G401.6 (cell line): ENCODE measurements around the gene PPP1R9A.

Source experiments
- FAIRE-seq: peaks from 2 replicates; lab custom pipeline; 2012; peaks lifted over from hg19 to GRCh38; lab: Jason Lieb, UNC

PPP1R9A gene

DNA sequence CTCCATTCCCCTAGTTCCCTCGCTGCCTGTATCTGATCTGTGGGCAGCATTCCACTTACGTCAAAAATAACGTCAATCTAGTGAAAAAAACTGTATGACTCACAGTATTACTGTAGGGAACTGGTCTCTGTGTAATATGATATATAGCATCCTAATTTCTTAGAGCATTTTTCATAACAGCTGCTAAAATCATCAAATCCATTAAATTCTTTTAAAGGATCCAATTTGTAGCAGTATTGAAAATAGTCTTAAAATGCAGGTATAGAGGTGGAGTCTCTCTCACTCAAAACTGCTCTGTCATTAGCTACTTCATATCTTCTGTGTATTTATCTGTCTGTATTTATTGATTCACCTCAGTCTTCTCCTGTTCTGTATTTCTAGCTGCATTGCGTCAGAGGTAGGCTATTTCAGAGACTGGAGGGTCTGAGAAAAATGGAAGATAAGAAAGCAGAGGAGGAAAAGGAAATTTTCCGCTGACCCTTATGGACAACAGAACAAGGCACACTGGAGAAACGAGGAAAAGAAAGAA is 357.0 kb downstream of the PPP1R9A start:
- no peak for FAIRE-seq

DNA sequence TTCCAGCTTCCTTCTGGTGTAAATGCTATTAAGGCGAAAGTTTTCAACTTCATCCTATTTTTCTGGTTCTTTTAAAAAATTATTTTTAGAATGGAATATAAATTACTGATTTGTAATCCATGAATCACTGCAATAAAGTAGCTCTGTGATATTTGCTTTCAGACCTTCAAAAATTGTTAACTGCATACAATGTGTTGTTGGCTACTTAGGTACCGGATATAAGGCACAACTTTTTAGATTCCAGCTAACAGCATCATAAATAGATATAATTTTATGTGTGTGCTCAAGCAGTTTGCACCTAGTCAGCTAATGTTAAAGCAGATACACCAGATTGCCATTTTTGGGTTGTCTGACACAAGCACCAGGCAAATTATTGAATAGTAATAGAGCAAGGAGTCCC is 358.2 kb downstream of the PPP1R9A start:
- no peak for FAIRE-seq

DNA sequence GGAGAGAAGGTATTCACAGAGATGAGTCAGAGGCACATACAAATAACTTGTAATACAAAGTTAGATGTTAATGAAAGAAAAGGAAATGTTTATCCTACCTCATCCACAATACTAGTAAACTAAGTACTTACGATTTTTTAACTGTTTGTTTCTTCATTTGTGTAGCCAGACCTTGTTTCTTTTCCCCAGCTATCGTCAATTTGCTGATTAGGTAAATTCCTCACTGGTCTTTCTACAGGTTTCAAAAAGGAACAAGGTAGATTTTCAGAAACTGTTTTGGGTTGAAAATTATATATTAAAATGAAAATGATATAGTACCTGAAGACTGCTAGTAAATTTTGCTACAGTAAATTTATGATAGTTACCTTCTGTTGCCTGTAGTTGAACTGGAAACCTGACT is 360.4 kb downstream of the PPP1R9A start:
- no peak for FAIRE-seq

DNA sequence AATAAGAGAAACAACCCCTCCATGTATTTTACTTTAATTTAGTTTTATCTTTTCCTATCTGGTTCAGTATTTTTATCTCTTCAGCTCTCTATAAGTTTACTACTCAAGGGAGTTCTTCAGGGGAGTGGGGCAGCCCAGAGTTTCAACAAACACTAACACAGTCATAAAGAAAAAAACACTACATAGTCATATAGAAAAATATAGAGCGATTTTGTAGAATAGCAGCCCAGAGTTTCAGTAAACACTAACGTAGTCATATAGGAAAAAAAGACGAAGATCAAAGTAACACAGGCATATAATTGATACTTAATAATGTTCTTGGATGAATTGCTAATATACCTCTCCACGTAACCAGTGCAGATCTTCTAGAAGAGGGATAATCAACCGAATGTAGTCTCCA is 362.2 kb downstream of the PPP1R9A start:
- no peak for FAIRE-seq

DNA sequence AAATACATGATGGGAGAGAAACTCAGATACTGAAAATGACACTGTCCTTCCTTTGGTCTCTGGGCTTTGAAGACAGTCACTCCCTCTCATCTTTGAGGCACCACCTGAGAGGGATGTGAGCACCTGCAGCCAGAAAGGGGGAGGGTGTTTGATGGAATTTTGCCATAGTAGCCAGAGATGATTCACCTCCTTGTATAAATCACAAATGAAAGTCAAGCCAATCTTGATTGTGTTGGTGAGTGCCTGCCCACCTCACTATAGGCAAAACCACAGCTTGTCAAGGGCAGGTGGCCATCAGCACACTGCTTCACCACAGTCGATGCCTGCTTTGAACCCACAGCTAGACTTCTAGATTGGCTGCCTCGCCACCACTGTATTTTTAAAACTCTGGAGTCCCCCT is 368.7 kb downstream of the PPP1R9A start:
- no peak for FAIRE-seq

DNA sequence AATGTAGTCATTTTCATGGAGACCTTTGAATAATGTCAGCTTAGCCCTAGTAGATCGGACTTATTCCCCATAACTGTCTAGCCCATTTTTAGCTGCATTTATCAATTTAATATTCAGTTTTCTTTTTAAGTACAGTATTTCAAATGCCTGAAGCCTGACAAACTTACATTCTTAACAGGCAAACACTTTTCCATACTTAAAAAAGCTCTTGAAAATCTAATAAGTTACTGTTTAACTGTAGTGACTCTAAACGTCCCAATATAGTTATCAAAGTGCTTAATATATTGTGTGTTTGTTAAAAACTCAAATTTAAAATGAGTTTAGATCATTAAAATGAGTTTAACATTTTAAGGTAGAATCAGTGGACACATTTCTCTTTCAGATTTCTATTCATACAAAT is 372.0 kb downstream of the PPP1R9A start:
- FAIRE-seq: no peak

DNA sequence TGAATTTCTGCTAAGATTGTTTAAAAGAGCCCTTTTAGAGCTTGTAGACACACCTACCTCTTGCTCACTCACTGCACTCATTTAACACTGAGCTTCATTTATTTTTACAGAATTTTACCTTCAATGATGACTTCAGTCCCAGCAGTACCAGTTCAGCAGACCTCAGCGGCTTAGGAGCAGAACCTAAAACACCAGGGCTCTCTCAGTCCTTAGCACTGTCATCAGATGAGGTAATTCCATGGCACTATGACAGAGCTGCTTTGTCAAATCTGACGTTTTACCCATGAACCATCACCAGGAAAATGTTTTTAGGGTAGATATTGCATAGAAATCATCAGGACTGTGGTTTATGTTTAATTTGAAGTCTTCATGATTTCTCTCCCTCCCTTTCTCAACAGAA is 378.7 kb downstream of the PPP1R9A start:
- no peak for FAIRE-seq

DNA sequence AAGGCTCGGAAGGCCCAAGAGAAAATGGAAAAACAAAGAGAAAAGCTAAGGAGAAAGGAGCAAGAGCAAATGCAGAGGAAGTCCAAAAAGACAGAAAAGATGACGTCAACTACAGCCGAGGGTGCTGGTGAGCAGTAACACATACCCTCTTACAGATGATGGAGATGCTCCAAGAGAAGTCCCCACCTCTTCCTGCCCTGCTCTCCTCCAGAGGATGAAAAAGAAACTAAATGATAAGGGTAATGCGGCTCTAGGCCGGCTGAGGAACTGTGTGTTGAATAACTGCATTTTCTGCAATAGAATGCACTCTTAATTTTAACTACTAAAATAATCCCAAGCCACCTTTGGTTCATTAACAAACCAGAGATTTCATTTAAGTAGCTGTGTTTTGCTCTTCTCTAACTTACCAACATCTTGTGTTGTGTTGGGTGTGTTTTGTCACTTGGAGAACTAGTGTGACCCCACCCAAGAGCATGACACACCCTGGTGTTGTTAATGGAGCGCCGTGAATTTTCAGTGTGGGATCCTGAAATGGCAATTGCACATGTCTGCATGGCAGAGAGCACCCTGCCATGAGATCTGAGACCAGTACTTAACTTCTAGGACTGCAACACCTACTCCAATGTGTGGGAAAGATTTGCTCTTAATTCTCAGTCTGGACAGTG is 382.9 kb downstream of the PPP1R9A start:
- no peak for FAIRE-seq

DNA sequence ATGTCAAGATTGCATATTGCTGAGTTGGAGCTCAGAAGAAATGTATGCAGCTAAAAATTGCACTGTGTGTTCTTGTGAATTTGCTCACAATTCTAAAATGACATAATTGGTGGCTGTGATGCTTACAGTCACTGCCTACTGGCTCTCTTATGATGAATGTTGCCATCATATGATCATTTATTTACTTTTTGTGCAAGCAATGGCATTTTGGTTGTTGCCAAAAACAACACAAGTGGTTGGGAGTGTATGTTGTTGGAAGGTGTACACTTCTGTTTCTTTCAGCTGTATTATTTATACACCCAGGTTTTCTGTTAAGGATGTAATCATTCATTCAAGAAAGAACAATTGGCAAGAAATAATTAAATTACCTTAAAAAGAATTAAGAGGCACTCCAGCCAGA is 388.0 kb downstream of the PPP1R9A start:
- no peak for FAIRE-seq

DNA sequence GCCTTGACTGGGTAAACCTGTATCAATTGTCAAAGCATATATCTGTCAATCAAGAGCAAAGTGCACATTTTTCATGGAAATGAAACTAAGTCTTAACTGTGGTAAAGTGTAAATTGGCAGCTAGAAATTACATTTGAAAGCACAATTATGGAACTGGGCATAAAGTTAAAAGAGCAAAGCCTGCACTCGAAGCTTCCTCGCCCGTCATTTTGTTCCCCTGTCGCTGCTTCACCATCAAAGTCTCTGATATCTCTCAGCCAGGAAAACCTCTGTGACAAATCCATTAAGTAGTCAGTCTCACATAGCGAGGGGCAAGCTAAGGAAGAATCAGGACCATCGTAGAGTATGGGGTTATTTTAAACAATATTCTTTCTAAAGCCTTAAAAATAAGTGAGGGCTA is 389.1 kb downstream of the PPP1R9A start:
- FAIRE-seq: no peak

DNA sequence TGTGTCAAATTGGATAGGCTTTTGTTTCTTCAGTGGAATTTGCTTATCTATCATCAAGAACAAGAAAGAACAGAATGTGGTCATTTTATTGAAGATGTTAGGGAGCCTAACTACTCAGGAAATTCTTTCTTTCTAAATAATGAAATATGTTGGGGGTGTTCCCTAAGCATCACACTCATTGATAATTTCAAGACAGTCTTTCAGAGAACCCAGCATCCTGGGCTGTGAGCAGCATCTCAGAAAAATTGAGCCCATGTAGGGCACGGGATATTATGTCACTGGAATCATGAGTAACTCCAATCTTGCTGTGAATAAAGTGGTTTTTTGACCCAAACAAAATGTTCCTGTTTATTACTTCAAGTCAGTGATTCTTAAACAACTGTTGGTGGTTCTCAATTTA is 389.6 kb downstream of the PPP1R9A start:
- no peak for FAIRE-seq

DNA sequence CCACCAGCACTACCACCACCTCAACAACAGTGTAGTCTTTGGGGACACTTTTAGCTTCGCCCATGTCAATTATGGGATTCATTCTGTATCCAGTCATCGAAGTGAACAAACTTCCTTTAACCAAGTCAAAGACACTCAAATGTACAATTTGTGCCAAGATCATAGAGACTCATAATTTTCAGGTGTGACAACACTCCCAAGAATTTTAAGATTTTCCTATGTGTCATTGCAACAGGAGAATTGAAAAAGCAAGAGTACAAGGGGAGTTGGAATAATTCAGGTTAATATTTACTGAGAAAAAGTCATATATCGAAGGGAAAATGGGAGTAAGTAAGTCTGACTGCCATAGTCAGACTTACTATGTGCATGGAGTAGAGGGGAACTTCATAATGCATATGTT is 390.7 kb downstream of the PPP1R9A start:
- FAIRE-seq: no peak

DNA sequence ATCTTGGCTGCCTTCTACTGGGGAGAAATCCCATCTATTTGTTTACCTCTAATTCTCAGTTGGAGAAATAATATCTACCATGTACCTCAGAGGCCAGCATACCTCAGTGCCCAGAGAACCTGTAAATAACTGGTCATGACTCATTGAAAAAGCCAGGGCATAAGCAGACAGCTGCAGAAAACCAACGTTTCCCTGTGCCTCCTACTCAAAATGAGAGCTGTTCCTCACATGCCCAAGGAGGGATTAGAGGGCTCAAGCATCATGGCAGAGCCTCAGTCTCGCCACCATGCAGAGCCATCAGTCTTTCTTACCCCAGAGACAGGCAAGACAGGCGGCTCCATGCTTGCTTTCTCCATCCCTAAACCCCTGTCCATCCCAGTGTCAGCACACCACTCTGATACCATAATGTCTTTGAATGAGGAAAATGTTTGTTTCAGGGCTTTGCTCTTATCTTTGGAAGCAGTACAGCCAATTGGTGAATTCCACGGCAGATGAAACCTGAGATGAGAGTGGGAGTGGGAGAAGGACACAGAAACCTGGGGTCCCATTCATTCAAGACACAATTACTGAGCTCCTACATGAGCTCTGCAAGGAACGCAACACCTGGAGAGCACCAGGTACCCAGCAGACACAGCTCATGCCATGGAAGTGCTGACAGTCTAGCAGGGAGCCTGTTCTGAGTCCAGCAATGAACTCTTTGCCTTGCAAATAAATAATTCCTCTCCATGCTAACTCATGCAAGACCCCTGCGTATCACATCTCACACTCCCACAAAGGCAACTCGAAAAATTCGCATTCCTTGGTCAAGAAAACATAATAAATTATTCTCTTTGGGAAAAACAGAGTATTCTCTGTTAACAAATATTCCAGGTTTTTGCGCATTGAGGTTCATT is 395.9 kb downstream of the PPP1R9A start:
- no peak for FAIRE-seq

DNA sequence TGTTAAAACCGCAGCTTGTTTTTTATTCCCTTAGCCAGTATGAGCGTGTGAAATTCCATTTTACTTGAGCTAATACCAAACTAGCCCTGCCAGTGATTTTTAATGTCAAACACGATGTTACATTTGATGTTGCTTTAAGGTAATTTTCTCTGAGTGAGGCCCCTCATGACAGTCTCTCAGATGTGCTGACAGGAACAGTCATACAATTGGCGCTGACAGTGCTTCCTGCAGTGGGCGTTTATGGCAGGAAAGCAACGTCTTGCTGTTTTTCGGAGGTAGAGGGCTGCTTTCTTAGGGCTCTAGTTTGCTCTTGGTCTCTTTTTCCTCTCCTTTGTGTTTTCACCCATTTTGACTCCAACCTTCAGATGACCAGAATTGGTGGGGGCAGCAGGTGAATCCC is 397.6 kb downstream of the PPP1R9A start:
- no peak for FAIRE-seq

DNA sequence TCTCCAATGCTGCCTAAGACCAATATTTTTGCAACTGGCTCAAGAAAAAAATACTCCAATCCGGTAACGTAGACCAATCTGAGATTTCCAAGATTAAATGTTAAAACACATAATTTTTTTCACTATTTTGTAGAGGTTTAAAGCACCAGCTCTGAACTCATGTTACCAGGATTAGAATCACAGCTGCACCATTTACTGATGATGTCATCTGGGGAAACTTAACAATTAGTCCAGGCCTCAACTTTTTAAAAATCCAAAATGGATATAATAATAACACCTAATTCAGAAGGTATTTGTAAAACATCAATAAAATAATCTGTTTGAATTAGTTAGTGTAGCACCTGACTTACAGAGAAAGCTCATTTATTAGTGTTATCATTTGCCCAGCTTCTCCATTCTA is 402.6 kb downstream of the PPP1R9A start:
- no peak for FAIRE-seq

DNA sequence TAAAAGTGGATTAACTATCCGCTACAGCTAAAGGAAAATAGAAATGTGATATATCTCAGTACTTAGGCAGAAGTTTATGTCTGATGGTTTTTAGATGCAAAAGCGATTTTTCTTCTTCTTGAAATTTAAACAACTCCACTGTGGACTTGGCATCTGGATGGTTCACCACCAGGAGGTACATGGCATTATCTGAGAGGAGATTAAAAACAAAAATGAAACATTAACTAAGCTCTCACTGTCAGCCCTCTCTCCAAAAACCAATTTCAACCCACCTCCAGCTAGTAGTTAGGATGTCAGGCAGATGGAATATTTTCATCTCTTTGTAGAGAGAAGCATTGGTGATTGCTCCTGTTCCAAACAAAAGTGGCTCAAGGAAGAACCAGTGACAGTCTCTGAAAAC is 404.0 kb downstream of the PPP1R9A start:
- no peak for FAIRE-seq

DNA sequence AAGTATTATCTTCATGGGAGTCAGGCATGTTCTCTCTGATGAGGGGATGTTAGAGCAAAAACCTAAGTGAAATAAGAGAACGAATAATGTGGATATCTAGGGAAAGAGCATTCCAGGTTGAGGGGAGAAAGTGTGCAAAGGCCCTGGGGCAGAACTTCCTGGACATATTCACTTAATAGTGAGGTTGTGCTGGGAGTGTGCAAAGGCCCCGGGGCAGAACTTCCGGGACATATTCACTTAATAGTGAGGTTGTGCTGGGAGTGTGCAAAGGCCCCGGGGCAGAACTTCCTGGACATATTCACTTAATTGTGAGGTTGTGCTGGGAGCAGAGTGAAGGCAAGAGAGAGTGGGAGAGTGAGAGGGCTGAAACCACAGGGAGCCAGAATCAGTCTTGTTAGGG is 405.2 kb downstream of the PPP1R9A start:
- no peak for FAIRE-seq

DNA sequence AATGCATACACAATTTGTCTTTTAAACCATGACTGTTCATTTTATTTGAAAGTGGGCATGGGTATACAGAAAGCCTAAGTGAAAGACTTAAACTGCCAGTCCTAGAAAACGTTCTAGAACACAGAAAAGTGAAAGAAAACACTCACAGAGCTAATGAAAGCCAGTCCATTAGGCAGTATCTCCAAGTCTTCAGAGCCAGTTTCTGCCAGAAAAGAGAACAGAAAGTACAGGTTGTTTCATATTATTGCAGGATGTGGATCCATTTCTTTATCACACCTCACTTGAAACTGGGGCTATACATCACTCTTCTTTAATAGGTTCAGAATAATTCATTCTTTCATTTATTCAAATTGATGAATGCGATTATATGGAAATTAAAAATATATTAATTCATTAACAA is 409.2 kb downstream of the PPP1R9A start:
- no peak for FAIRE-seq

DNA sequence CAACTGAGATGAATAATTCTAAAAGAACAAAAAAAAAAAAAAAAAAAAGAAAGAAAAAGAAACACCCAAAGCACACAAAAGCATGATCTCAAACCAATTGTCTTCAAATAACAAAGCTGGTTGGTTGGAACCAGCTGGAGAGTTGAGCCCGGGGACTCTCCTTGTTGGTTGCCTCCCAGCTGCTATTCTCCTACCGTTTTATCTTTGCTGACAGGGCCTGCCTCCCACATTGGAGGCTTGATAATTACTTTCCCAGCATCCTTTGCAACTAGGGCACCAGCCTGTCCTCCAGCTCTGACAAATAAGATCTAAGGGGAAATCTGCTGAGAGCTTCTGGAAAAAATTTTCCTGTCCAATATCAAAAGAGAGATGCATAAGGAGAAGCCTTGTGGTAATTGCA is 410.2 kb downstream of the PPP1R9A start:
- no peak for FAIRE-seq

DNA sequence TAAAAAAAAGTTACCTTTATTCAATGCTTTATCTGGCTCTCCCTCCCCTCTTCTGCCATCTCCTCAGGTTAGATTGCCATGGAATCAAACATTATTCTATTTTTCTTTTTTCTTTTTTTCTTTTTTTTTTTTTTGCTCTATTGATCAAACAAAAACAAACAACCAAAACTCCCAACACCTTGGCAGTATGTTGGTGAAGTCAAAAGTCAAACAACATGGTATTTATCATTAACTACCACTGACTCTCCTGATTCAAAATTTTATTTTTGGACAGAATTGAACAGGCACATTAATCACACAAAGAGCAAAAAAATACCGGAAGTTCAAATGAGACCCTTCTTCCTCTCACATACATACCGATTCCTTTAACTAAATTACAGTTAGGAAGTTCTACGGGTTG is 410.6 kb downstream of the PPP1R9A start:
- no peak for FAIRE-seq

DNA sequence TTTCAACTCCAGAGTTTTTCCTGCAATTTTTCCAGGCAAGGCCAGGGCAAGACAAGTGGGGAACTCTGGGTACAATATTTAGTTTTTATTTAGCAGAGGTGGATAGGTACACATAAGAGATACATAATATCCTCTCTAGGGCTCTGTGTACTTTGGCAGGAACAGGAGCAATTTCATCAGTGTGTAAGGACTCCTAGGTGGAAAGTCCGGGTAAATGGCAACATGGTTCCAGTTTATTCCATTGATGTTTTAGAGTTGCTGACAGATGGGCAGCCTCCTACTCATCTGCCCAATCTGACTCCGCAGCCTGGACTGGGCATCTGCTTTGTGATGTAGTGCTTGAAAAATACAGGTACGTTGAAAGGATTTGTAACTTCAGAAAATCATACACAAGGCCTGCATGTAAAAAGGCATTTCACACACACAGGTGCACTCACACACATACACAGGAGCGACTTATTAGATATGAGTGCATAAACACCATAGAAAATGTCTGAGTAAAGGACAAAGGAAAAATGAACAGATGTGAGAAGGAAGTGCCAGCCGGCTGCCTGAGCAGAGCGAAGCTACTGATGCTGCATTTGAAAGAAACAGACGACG is 411.2 kb downstream of the PPP1R9A start:
- no peak for FAIRE-seq

DNA sequence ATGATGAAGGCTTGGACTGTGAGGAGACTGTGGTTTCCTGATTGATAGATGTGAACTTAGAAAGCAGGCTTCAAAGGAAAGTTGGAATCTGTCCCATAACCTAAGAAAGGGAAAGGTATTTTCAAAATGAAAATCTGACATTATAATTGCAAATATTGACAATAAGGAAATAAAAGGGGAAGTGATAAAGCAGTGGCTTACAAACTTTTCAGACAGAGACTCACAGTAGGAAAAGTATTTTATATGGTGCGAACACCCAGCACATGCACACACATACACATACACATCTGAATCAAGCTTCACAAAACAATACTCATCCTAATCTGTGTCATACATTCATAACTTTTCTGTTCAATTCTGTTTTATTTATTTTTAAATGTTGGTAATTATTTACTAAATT is 412.2 kb downstream of the PPP1R9A start:
- FAIRE-seq: no peak

DNA sequence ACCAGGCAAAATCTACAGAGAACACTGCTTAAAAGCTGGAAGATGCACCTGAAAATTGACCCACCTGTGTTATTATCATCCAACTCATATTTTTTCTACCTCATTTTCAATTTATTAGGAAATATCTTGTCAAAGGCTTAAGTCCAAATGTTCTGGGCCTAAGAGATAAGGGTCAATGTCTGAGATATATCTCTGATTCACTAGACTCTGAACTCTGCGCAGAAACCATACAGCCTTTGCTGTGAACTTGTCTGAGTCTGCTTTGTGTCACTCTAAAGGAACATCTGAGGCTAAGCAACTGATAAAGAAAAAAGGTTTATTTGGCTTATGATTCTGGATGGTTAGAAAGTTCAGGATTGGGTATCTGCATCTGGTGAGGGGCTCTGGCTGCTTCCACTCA is 413.3 kb downstream of the PPP1R9A start:
- no peak for FAIRE-seq
